Measurements from ENCODE around the gene DIP2C.
"Not testable (repeated sequence)": the region's sequence is repeated elsewhere in the genome, so short reads cannot be mapped to it uniquely, and the experiment has no call there.

DIP2C gene

DNA sequence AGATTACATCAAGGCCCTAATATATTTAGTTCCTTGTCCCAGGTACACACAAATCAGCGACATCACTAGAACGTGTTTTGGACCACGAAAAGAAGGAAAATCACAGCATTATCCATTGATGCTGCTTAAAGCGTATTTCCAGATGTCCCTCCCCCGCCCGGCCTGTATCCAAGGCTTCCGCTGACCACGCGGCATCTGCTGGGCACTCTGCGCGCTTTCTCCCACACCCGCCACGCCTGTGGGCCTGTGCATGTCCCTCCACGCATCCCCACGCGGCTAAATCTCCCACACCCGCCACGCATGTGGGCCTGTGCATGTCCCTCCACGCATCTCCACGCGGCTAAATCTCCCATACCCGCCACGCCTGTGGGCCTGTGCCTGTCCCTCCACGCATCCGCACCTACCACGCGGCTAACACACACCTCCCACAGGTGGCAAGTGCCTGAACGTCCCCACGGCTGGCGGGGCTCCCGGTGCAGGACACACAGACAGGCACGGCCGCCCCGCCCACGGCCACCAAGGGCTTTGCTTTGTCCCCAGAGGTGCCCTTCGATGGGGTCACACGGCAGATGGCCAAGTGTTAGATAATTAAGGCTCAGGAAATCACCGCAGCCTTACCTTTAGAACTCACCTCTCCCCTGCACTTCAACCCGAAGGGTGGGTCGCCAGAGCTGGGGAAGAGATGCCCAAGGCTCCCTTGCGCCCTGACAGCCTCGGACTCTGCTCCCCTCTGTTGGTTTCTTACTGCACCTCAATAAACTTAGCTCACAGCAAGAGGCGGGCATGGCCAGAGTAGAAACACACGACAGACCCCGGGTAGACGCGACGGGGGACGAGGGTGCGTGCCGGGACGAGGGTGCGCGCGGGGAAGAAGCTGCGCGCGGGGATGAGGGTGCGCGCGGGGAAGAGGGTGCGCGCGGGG lies 49.5 kb downstream of the DIP2C start:
- DNase-seq = no peak

DNA sequence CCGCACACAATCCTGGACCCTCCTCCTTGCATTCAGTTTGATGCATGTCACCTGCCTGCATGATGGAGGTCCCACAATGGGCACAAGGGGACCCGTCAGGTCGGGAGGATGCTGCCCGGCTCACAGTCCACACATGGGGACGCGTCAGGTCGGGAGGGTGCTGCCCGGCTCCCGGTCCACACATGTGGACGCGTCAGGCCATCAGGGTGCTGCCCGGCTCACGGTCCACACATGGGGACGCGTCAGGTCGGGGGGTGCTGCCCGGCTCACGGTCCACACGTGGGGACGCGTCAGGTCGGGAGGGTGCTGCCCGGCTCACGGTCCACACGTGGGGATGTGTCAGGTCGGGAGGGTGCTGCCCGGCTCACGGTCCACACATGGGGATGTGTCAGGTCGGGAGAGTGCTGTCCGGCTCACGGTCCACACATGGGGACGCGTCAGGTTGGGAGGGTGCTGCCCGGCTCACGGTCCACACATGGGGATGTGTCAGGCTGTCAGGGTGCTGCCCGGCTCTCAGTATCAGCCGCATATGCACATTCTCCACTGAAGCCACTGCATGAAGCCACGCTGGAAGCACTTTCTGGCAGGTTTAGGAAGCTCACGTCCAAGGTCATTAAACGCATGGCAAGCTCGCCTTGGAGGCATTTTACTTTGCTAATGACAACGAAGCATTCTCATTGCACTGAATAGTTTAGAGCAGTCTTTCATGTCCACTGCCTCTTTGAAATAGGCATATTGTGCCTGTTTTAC lies 50.3 kb downstream of the DIP2C start:
- DNase-seq = no peak

DNA sequence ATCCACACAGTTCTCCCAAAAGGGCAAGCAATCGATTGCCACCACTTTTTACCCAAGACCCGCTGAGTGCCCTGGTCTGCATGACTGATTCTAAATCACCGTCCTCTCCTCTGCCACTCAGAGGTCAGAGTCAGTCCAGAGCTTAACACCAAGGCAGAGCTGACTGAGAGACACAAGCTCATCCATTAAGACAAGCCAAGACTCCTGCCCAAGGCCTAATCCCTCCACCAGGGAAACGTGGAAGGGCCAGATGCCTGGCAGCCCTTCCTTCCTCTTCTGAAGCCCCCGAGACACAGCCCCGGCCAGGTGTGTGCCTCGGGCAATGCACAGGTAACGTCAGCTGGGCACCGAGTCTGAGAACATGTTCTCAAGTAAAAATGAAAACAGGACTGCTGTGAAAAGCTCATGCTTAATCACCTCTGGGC lies 51.7 kb downstream of the DIP2C start:
- DNase-seq = no peak

DNA sequence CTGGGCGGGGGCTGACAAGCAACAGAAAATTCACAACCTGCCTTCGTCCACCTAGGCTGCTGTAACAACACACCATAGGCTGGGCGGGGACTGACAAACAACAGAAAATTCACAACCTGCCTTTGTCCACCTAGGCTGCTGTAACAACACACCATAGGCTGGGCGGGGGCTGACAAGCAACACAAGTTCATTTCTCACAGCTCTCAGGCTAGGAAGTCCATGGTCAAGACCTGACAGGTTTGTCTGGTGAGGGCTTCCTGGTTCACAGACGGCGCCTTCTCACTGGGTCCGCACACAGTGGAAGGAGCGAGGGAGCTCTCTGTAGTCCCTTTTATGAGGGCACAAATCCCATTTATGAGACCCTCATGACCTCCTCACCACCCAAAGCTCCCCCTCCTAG lies 52.2 kb downstream of the DIP2C start:
- DNase-seq = no peak

DNA sequence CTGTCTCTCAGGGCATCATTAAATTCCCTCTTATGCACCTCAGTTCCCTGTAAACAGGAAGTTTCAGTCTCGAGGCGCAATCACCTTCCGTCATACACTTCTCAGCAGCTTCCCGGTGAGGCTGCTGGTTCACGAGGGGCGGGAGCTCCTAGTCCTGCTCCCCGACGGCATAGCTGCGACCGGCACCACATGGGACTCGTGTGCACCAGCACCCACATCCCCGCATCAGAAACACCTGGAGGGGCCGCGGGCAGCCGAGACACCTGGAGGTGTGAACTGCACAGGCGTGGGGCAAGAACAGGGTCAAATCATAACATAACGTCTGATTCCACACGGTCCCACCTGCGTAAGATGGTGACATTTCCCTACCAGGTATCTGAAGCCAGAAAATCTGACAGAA lies 52.7 kb downstream of the DIP2C start:
- DNase-seq = no peak

DNA sequence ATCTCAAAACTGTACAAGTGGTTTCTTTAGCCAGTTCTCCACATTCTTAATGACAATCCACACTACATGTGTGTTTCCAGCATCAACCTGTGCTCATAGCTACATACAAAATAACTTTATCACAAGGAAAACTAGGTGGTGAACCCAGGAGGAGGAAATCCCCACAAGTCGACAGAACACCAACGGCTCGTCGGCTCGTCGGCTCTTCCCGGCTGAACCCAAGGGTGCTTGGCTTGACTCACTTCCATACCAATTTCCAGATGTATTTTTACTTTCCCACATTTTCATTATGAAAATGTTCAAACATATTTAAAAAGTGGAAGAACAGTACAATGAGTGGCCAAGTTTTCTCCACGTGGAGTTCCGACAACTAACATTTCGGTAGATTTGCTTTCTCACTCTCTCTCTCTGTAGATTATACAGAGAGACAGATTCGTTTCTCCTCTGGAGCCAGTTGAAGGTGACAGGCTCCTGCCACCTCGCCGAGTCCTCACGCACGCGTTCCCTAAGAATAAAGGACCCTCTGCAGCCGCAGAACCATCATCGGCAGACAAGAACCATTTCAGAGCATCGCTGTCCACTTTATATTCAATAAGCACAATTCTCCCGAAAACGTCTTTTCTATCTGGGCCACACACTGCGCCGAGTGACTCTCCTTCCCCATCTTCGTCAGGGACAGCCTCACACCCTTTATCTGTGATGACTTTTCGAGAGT lies 53.3 kb downstream of the DIP2C start:
- DNase-seq = no peak

DNA sequence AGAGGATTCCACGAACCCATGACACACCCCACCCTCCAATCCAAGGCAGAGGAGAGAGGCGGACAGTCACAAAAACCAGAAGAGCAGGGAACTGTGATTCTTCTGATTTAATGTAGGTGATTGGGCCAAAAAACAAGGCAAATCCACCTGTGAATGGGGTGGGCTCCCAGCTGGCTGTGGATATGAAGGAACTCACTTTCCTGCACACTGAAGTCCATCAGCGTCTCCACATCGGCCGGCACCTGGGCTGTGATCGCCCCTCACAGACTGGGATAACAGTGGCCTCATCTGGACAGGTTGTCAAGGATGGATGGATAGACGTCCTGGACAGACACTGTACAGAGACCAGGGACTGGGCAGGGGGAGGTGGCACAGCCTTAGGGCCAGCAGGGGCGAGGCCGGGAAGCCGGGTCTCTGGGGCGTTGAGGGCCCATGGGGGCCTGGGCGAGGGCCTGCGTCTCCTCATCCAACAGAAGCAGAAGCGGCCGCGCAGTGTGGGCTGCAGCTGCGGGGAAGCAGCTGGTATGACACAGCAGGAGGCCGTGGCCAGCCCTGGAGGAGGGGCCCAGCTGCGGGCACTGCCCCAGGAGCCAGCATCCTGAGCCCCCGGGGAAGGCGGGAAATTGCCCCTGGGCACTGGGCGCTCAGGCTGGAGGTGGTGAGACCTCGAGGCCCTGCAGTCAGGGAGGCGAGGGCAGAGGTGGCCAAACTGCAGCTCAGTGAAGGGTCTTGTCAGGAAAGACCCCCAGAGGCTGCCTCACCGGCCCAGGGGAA lies 54.2 kb downstream of the DIP2C start:
- no peak for DNase-seq

DNA sequence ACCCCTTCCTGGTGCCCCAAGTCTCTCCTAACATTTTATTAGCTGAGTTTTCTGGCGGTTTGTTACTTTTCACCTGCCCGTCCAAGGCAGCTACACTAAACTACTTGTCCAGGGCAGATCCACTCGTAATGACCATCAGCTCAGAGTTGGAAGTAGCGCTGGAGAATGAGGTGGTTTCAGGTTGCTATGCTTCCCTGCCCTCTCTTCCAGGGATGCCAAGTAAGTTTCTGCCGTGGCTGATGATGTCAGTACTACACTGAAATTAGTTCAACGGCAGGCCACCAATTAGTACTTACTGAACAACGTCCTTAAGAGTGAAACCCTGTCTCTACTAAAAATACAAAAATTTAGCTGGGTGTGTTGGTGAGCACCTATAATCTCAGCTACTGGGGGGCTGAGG lies 55.2 kb downstream of the DIP2C start:
- DNase-seq = no peak

DNA sequence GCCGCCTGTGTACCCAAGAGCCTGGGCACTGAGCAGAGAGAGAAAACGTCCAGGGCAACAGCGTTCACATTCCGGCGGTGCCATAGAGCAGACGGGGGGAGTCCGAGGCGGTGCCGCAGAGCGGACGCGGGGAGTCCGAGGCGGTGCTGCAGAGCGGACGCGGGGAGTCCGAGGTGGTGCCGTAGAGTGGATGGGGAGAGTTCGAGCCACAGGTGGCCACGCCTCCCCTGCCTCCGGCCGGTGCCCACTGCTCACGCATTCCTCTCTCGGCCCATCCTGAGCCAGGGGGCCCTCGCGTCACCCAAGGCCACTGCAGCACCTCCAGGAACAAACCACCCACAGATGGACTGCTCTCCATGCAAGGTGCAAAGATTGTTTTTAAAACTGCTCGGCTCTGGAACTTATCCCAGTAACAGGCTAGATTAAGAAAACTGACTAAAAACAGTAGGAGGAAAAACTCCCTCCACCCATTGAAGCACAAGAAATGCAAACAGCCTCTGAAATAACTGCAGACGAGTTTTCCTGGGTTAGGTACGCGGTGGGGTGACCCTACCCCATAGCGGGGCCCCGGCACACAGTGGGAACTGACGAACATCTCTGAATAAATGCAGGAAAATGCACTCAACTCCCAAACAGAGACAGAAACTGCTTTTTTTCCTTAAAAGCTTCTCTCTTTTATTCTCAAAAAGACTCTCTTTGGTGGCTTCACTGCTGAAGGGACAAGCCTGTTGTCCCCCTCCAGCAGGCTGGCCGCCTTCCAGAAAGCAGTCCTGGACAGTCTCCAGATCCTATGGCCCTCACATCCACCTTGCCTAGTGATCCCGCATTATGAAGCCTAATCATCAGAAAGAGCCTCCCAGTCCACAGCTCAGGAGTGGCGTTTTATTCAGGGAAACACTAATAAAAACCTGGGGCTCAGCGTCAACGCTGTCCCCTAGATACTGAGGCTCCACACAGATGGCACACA lies 55.9 kb downstream of the DIP2C start:
- DNase-seq = no peak

DNA sequence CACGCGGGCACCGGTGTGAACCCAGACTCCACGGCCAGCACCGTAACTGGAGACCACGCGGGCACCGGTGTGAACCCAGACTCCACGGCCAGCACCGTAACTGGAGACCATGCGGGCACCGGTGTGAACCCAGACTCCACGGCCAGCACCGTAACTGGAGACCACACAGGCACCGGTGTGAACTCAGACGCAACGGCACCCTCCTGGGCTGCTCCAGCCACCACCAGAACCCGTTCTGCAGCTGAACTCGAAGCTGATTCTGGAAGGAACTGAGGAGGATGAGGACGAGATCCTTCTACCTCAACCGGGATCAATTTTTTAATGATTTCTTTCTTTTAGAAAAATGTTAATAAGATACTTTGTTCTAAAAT lies 56.7 kb downstream of the DIP2C start:
- not testable (repeated sequence) for DNase-seq

DNA sequence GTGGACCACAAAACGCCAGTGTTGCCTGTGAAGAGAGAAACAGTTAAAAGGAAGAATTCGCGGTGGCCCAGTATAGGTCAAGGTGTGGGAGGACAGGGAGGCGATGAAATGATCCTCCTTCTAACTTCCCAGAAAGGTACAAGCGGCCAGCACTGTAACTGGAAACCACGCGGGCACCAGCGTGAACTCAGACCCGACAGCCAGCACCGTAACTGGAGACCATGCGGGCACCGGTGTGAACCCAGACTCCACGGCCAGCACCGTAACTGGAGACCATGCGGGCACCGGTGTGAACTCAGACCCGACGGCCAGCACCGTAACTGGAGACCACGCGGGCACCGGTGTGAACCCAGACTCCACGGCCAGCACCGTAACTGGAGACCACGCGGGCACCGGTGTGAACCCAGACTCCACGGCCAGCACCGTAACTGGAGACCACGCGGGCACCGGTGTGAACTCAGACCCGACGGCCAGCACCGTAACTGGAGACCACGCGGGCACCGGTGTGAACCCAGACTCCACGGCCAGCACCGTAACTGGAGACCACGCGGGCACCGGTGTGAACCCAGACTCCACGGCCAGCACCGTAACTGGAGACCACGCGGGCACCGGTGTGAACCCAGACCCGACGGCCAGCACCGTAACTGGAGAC lies 57.2 kb downstream of the DIP2C start:
- DNase-seq = not testable (repeated sequence)

DNA sequence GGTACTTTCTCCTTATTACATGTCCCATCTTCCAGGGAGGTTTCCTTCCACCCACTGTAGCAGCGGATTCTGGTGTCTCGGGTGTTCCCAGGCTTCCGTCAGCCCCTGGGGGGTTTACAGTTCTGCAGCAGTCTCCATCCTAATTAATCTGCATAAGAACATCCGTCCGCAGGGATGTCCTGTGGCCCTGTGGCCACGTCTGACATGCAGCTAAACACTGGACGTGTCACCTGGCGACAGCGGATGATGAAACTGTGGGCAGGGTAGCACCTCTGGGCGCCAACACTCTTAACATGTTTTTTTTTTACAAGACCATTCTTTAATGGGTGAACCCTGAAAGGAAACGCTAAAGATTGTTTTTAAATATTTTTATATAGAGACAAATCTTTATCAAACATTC lies 58.2 kb downstream of the DIP2C start:
- DNase-seq = no peak

DNA sequence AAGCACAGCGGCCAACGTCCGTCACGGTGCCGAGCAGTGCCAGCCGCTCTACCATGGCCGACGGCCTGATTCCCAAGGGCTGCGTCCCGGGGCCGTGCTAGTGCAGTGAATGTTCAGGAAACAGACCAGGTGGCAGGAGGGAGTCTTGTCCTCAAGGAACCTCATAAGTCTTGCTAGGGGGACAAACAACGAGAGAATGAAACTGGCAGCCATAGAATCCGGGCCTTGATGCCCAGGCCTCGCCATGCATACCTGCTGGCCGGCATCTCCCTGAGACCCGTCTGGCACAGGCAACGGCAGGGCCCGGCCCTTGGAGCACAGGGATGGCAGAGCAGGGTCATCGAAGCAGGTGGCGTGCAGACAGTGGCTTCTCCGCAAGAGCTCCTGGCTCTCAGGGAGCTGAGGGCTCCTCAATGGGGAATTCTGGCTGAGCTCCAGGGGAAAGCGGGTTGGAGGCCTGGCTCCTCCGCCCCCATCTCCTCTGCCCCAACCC lies 58.8 kb downstream of the DIP2C start:
- no peak for DNase-seq

DNA sequence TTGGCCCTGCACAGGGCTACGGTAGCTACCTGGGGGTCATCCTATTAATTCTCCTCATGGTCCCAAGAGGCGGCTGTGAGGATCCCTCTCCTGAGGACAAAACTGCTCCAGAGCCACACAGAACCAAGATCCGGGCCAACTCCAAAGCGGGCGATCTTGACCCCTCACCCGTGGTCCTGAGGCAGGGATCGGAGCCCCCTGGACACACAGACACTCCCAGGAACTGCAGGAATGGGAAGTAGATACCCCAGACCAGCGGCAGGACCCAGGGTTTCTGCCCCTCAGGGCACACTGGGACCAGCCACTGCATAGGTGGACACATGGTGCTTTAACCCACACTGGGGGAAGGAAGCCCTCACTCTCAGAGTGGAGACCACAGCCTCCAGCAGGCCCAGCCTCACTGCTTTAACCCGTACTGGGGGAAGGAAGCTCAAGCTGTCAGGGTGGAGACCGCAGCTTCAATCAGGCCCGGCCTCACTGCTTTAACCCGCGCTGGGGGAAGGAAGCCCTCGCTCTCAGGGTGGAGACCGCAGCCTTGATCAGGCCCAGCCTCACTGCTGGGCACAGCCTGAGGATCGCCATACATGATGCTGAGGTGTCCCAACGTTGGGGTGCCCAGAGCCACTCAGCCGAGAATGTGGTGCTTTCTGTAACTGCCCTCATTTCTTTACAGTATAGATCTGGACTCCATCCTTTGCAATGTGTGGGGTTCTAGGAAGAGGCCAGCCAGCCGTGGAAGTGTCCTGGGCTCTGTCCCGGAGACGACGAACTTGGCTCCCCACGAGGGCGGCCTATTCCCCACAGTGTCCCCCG lies 60.1 kb downstream of the DIP2C start:
- DNase-seq = no peak

DNA sequence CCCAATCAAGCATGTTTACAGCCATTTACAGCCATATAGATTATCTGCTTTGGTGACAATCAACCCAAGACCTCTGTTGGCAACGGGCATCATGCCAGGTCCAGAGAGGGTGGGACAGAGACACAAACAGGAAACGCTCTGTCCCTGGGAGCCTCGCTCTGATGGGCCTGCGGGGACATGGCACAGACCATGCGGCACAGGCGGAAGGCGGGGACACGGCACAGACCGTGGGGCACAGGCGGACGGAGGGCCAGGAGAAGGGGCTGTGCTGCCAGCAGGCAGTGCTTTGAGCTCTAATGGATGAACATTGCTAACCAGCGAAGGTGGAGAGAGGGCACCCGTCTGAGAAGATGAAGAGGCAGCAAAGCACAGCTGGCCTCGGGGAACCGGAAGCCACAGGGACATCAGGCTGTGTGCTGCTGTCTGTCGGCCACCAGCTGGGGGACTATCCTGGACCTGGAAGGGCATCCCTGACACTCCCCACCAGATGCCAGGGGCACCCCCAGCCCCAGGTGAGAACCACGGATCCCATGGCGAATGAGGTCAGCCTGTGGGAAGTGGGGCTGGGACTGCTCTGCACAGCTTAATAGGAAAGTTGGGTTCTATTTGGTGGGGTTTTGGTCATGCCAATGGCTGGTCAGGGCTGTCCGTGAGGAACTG lies 61.0 kb downstream of the DIP2C start:
- no peak for DNase-seq

DNA sequence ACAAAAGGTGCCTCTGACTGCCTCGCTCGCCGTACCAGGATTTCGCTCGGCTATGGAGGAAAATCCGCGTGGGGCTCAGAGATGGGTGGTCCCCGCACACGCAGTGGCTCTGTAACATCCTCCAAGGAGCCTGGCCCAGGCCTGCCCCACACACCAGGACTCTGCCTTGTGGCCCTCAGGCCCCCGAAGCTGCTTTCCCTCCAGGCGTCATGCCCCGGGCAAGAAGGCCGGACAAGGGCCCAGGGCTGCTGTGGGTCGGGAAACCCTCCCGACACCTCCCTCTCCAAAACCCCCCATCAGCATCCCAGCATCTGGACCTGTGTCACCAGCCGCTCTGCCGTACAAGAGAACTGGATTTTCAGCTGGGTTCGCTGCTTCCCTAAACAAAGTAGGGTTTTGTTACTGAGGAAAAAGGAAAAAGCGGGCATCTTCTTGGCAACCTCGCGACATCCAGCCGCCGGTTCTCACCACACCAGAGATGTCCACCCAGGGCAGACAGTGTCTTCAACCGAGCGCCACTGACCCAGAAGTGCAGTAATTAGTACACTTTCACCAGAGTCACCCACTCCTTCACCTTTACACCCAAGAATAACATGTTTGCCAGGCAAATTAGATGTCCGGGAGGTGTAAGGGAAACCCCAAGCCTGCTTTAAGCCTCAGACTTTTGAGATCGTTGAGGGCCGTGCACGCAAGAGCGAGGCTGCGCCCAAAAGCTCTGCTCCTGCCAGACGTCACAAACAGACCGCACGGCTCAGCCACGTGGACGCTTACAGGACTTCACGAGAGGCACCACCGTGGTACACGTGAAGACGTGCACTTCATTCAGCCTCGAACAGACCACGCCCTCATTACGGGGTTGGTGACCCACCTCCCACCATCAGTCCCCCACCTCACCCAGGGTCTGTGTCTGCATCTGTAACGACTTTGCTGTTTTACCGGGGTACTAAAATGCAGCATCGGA lies 62.2 kb downstream of the DIP2C start:
- no peak for DNase-seq

DNA sequence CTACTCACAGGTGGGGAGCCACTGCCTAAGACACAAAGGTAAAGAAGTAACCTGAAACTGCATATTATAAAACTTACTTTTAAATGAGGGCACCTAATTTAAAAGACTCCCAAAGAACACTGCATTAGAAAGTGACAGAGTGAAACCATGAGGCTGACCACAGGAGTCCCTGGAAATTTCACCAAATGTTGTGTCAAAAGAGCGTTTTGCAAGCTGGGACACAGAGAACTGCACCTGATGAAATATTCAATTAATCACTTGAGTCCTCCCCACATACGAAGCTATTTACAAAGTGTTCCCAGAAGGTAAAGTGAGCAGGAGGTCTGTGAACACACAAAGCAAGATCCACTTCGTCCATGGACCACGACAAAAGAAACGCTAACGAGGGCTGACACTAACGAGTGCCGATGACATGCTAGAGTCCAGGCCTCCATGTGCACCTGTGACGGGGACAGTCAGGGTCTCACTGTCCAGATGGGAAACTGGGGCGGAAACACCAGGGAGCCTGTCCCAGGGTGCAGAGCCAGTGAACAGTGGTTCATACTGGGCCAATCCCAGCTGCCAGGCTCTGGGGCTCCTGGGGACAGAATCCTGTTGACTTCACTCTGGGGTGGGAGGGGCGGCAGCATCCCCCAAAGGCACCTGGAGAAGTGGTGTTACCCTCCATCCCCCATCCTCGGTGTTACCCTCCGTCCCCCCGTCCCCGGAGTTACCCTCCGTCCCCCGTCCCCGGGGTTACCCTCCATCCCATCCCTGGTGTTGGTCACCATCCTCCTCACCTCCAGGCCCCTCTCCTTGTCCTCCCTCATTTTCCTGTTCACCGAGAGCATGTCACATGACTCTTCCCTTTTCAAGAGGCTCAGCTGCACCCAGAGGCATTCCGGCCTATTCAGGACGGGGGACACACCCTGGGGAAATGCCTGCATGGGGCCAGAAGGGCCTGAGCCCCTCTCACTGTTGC lies 63.4 kb downstream of the DIP2C start:
- no peak for DNase-seq

Measured in NCI-H774 (cell line).